HL-60 (cell line): ENCODE measurements around the gene PNPLA2.

ENCODE experiments used
- GABPA ChIP-seq: IDR thresholded peaks from 2 replicates; pipeline ENCODE4 v1.6.1; 2012; ENCODE audit warnings: low read depth
- POLR2AphosphoS5 ChIP-seq: IDR thresholded peaks from 2 replicates; pipeline ENCODE4 v1.6.1; 2012; ENCODE audit warnings: low read depth
- TF ChIP-seq, protein P1 (sequence below): IDR thresholded peaks from one replicate; pipeline ENCODE4 v1.5.1; 2011; ENCODE audit warnings: low read length, control low read depth, inconsistent platforms; ENCODE audit not compliant: insufficient read depth

DNA sequence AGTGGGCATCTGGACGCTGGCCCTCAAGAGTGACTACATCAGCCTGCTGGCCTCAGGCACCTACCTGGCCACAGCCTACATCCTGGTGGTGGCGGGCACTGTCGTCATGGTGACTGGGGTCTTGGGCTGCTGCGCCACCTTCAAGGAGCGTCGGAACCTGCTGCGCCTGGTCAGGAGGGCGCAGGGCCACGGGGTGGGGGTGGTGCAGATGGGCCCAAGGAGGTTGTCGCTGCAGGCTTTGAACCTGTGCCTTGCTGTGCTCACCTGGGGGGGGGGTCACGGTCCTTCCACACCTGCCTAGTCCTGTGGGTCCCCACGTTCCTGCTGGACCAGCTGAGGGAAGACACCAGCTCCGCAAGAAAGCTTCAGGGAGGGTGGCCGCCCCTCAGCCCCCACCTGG lies 17.6 kb downstream of the PNPLA2 start:
- TF ChIP-seq, protein P1, sequence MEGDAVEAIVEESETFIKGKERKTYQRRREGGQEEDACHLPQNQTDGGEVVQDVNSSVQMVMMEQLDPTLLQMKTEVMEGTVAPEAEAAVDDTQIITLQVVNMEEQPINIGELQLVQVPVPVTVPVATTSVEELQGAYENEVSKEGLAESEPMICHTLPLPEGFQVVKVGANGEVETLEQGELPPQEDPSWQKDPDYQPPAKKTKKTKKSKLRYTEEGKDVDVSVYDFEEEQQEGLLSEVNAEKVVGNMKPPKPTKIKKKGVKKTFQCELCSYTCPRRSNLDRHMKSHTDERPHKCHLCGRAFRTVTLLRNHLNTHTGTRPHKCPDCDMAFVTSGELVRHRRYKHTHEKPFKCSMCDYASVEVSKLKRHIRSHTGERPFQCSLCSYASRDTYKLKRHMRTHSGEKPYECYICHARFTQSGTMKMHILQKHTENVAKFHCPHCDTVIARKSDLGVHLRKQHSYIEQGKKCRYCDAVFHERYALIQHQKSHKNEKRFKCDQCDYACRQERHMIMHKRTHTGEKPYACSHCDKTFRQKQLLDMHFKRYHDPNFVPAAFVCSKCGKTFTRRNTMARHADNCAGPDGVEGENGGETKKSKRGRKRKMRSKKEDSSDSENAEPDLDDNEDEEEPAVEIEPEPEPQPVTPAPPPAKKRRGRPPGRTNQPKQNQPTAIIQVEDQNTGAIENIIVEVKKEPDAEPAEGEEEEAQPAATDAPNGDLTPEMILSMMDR, result no peak
- TF ChIP-seq GABPA (no peak), POLR2AphosphoS5 (no peak)
